HG03575 (cell line): Measurements from ENCODE around the gene CD79A.

Experiments used
- ATAC-seq: cut with Tn5 transposase; IDR thresholded peaks from one replicate; pipeline ENCODE4 v1.9.1; 2021; ENCODE audit not compliant: unreplicated experiment, insufficient number of reproducible peaks, low FRiP score; ENCODE audit errors: extremely low read depth

CD79A gene

DNA sequence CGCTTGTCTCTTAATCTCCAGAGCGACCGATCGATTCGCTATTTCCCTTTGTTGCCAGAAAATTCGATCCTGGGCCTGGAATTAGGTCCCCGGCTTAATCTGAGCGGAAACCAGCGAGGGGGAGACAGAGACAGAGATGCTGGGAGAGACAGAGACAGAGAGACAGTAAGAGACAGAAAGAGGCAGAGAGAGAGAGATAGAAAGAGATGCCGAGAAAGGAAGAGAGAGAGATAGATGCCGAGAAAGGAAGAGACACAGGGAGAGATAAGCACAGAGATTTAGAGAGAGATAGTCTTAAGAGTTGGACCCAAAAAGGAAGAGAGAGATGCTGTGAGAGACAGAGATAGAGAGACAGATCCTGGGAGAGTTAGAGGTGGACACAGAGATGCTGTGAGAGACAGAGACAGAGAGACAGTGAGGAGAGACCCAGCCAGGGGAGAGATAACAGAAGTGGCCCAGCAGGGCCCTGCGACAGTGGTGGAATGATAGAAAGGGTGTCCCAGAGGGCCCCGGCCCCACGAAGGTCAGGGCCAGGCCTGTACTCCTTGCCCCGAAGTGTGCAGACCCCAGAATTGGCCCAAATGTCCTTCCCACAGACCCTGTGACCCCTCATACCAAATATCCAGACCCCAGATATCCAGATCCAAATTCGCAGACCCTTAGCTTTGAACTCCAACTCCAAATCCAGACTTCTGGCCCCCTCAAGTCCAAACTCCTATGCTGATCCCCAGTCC, 49.9 kb downstream of the CD79A start:
- ATAC-seq = no peak

GRCh38 chr19:41927497-41928192, 50.6 kb downstream of the CD79A start:
- ATAC-seq = no peak

DNA sequence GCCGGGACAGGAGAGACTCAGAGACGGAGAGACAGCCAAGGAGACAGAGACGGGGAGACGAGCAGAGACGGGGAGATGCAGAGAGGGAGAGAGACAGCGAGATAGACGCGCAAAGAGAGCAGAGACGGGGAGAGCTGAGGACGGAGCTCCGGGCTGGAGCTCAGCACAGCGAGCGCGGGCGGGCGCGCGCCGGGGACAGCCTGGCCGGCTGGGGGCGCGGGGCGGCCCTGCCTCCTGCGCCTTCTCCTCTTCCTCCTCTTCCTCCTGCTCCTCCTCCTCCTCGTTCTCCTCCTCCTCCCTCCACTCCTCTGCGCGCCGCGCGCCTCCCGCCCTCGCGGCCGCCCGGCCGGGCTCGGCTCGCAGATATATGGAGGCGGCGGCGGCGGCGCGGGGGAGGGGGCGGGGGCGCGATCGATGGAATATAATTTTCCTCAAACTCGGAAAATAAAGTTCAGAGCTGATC, 51.2 kb downstream of the CD79A start, which contains the start of gene ERFL:
ERFL (minus strand) TSS at position 229 of the 463 bp plus-strand sequence. CDS start 15,530 bp downstream, outside the sequence.
- no peak for ATAC-seq

- ATAC-seq = no peak
Measured at GRCh38 chr19:41928754-41929535, 51.9 kb downstream of the CD79A start.

DNA sequence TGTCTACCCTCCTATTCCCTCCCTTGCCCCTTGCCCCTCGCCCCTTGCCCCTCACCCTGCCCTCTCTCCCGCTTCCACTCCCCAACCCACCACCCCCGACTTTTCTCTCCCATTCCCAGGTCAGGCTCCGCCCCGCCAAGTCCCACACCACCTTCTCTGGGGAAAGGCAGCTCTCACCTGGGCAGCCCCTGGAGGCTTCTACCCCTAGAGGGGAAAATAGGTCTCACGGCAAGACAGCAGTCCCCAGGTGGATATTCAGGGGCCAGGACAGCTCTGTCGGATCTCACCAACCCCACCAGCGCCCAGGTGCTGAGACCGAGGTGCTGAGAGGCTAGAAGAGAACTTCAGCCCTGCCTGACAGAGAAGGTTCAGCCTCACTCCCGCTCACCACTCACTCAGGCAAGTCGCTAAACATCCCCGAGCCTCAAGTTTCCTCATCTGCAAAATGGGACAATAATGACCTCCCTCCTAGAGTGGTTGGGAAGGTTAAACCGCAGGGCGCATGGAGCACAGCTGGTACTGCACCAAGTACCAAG, 52.5 kb downstream of the CD79A start:
- no peak for ATAC-seq

DNA sequence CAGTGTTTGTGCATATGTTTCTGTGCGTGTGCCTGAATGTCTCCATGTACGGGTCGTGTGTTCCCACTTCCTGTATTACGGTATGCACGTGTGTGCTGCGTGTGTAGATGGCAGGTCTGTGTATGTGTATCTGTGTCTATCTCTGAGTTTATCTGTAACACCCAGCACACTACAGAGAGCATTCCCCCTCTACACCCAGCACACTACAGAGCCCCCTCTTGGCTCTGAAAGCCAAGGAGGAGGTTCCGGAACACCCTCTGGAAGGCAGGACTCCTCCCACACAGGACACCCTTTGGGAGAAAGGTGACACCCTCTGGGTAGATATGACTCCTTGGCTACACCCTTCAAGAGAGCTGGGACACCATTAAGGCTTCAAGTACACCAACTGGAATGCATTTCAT, 53.2 kb downstream of the CD79A start:
- no peak for ATAC-seq
